Retinal pigment epithelial cell (primary cell): Measurements from ENCODE around the gene CREB1.

Source experiments
- DNase-seq: peaks from one replicate; pipeline ENCODE4 v3.0.0-alpha.2; 2010; ENCODE audit warnings: low read depth
- H3K4me3 ChIP-seq: 2 replicates; pipeline ENCODE4 v1.5.1; 2011; ENCODE audit warnings: mild to moderate bottlenecking, low read length, control low read depth, moderate library complexity
- TF ChIP-seq, protein P1 (sequence below): conservative IDR thresholded peaks from 2 replicates; pipeline ENCODE4 v1.5.1; 2011; ENCODE audit warnings: low read depth, low read length, control low read depth, inconsistent platforms

The CREB1 gene

DNA sequence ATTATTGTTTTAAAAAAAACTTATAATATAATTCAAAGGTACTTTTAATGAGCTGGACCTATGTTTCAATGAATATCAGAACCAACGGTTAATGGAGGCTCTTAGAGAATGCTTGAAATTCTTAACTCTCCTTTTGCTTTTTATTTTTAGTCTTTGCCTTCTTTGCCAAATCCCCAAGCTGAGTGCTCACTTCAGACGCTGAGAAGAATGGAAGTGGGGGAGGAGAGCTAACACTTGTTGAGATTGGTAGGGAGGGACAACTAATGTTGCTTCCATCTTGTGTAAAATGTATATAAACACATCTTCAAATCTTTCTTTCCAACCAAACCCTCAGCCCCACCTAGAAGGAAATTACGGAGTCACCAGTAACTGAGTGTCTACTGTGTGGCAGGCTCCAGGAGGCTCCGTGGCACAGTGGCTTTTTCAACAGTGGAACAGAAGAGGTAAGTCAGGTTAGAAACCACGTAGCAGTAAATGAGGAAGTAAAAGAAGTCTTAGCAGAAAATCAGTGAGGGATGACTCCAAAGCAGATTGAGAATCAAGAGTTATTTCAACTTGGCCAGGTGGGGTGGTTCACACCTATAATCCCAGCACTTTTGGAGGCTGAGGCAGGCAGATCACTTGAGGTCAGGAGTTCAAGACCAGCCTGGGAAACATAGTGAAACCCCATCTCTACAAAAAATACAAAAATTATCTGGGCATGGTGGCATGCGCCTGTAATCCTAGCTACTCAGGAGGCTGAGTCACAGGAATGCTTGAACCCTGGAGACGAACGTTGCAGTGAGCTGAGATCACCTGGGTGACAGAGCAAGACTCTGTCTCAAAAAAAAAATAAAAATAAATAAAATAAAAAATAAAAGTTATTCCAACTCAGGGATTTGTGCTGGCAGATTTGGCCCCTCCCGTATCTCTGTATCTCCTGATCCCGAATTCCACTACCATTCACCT, 45.0 kb upstream of the CREB1 start:
- DNase-seq = no peak
- TF ChIP-seq, protein P1, sequence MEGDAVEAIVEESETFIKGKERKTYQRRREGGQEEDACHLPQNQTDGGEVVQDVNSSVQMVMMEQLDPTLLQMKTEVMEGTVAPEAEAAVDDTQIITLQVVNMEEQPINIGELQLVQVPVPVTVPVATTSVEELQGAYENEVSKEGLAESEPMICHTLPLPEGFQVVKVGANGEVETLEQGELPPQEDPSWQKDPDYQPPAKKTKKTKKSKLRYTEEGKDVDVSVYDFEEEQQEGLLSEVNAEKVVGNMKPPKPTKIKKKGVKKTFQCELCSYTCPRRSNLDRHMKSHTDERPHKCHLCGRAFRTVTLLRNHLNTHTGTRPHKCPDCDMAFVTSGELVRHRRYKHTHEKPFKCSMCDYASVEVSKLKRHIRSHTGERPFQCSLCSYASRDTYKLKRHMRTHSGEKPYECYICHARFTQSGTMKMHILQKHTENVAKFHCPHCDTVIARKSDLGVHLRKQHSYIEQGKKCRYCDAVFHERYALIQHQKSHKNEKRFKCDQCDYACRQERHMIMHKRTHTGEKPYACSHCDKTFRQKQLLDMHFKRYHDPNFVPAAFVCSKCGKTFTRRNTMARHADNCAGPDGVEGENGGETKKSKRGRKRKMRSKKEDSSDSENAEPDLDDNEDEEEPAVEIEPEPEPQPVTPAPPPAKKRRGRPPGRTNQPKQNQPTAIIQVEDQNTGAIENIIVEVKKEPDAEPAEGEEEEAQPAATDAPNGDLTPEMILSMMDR = no peak
- no peak overlapping the region for H3K4me3 ChIP-seq

DNA sequence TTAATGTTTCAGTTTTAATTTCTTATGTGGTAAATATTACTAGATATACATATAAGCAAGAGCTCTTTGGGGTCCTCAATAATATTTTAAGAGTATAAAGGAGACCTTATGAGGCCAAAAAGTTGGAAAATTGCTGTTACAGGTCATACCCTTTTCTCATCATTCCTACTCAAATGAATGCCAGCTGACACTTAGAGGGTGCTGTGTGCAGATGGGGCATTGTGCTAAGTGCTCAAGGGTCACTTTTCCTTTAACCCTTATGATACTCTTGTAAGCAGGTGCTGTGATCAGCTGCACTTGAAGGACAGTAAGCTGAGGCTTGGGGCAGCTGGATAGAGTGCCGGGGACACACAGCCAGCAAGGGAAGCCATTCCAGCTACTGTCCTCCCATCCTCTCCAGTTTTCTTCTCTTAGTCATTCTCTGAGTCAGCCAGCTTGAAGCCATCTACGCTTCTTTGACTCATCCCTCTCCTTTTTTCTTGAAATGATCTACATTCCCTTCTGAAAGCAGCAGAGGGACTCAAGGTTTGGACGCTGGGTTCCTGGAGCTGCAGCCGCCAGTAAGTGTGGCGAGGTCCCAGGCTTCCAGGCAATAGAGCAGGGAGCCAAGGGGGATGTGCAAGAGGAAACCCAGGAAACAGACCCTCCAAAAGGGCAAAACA, 42.0 kb upstream of the CREB1 start:
- no peak for DNase-seq

DNA sequence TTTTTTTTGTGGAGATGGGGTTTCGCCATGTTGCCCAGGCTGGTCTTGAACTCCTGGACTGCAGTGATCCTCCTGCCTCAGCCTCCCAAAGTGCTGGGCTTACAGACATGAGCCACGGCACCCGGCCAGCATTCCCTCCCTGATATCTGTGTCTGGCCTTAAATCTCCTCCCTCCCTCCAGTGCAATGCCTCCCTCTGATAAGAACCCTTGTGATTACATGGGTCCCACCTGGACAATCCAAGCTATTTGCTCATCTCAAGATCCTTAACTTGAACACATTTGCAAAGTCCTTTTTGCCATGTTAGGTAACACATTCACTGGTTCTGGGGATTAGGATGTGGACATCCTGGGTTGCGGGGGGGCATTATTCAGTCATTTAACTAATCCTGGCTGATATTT, 40.5 kb upstream of the CREB1 start:
- DNase-seq = no peak
- TF ChIP-seq, protein P1 = no peak
- no peak overlapping the region for H3K4me3 ChIP-seq

More for the DNA sequence above, 42.0 kb upstream of the CREB1 start:
- TF ChIP-seq, protein P1 = no peak
- H3K4me3 ChIP-seq = no peak overlapping the region

DNA sequence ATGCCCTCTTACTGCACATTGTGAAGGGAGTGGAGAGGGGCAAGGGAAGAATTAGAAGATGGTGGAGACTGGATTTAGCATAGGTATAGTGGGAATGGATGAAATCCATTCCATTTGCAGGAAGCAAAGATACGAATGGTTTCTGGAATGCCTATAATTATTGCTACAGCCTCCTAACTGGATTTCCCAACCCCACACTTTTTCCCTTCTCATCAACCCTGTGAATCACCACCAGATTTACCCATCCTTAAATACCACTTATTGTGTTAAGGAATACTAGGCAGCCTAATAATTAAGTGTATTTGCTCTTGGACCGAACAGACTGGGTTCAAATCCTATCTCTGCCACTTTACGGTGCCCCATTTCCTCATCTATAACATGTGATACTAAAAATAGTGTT, 39.3 kb upstream of the CREB1 start:
- H3K4me3 ChIP-seq = no peak overlapping the region
- TF ChIP-seq, protein P1 = no peak
- DNase-seq = no peak

DNA sequence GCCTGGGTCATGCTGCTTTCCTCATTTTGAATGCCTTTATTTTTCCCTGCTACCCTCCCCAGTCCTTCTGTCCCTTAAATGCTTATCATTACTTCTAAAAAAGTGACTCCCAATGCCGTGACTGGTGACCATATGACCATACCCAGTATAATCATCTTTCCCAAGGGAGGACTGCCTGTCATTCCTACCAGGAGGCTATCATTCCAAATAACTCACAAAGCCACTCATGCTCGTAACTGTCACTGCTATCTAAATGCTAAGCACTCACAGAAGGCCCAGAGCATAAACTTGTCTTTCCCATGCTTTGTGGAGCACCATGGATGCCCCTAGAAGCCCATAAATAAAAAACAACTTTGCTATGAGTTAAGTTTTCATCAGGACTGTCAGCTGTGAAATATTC, 38.7 kb upstream of the CREB1 start:
- TF ChIP-seq, protein P1 = no peak
- DNase-seq = no peak

DNA sequence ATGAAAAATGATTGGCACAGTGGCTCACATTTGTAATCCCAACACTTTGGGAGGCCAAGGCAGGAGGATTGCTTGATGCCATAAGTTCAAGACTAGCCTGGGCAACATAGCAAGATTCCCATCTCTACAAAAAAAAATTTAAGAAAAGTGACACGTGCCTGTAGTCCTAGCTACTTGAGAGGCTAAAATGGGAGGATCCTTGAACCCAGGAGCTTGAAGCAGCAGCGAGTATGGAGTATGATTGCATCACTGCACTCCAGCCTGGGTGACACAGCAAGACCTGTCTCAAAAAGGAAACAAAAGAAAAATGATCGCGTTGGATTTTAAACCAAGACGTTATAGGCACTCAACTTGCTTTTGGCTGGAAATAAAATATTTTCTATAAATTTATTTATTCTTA, 37.8 kb upstream of the CREB1 start:
- no peak overlapping the region for H3K4me3 ChIP-seq
- no peak for DNase-seq
- TF ChIP-seq, protein P1 = no peak

More for the DNA sequence above, 38.7 kb upstream of the CREB1 start:
- no peak overlapping the region for H3K4me3 ChIP-seq

DNA sequence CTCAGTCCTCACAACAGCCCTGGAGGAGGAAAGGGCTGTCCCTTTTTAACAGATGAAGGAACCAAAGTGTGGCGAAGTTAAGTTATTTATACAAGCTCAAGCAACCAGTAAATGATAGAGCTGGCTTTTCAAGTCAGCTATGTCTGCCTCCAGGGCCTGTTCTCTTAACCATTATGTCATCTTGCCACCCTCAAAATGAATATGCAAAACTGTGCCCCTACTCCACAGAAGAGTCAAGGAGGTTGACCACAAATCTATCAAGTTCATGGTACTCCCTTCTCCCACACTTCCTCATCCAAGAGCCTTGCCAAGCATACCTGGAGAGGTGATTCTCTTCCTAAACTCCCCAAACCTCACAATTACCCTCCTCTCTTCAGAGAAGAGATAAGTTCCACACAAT, 37.3 kb upstream of the CREB1 start:
- H3K4me3 ChIP-seq = no peak overlapping the region
- TF ChIP-seq, protein P1 = no peak
- DNase-seq = no peak
